Measurements from ENCODE around the gene ZBTB49. TPM values are rescaled to one million over a fixed set of nuclear protein-coding genes. Genes with fewer than 3 reads are reported as not detected.

ZBTB49 gene
- total RNA-seq, 2 donors from 2014 or later, result 6.4 to 8.2 TPM

DNA sequence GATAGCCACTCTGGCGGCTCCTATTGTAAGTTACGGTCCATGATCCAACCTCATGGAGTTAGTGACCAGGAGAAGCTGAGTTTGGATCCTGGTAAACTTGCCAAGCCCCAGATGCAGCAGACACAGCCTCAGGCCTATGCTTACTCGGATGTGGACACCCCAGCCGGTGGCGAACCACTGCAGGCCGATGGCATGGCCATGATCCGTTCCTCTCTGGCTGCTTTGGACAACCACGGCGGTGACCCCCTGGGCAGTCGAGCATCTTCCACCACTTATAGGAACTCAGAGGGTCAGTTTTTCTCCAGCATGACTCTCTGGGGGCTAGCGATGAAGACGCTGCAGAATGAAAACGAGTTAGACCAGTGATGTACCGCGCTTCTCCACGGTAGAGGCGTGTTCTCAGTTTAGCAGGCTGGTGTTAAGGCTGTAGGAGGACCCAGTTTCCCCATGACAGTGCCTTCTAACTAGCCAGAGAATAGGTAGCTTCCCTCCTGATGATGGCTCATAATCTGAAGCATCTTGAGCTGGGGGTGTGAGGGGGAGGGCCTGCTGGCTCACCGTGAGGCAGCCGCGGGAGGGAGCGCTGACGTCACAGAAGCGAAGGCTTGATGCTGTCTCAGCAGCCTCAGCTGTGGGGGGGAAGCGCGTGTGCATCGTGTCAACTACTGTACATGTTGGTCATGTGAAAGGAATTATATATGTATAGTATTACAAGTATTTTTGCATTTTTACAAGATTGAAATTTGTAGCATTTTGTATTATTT is 31.1 kb downstream of the ZBTB49 start:
- H3K4me3 Mint-ChIP-seq, result no peak overlapping the region
- no peak overlapping the region for H3K27ac Mint-ChIP-seq
- DNase-seq (no peak), ATAC-seq (replicated peaks in 1 of 2) (no peak)
- no peaks in the 10 kb centered on the region for H3K4me1 Mint-ChIP-seq (ENCODE audit: low read depth)
- no peaks in the 10 kb centered on the region for H3K36me3 Mint-ChIP-seq (ENCODE audit: insufficient read depth in 2 of 2)
- H3K9me3 Mint-ChIP-seq, result no peaks in the 10 kb centered on the region
- H3K27me3 Mint-ChIP-seq (ENCODE audit: low read depth), result no peaks in the 10 kb centered on the region

DNA sequence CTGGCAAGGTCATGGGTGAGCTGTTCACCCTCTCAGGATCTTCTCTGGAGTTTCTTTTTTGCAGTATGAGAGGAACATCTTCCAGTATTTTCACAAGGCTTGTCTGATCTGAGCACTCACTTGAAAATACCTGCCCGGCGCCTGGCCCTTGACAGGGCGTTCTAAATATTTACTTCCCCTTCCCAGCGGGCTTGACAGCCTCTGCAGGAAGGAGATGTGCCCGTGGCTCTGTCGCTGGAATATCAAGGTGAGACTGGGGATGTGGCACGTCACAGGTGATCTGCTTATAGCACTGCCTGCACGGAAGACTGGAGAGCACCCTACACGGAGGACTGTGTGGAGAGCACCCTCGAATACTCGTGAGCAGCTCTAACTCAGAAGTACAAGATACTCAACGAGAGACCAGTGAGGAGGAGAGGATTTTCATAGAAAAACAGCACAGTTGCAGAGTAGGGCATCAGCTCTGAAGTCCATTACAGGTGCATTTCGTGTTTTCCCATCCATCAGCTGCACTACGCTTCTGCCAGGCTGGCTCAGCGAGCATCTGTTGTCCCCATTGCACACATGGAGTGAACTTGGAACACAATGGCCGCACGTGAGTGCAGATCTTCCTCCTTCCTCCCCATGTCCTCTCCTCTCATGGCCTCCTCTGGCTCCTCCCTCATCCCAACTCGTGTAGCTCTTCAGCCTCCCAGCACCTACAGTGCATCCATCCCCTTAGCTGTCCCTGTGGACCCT is 32.1 kb downstream of the ZBTB49 start:
- H3K27ac Mint-ChIP-seq, result no peak overlapping the region
- no peak overlapping the region for H3K4me3 Mint-ChIP-seq
- DNase-seq (no peak), ATAC-seq (replicated peaks in 1 of 2) (no peak)
- no peaks in the 10 kb centered on the region for H3K36me3 Mint-ChIP-seq (ENCODE audit: insufficient read depth in 2 of 2)
- H3K9me3 Mint-ChIP-seq, result no peaks in the 10 kb centered on the region
- no peaks in the 10 kb centered on the region for H3K27me3 Mint-ChIP-seq (ENCODE audit: low read depth)
- no peaks in the 10 kb centered on the region for H3K4me1 Mint-ChIP-seq (ENCODE audit: low read depth)

DNA sequence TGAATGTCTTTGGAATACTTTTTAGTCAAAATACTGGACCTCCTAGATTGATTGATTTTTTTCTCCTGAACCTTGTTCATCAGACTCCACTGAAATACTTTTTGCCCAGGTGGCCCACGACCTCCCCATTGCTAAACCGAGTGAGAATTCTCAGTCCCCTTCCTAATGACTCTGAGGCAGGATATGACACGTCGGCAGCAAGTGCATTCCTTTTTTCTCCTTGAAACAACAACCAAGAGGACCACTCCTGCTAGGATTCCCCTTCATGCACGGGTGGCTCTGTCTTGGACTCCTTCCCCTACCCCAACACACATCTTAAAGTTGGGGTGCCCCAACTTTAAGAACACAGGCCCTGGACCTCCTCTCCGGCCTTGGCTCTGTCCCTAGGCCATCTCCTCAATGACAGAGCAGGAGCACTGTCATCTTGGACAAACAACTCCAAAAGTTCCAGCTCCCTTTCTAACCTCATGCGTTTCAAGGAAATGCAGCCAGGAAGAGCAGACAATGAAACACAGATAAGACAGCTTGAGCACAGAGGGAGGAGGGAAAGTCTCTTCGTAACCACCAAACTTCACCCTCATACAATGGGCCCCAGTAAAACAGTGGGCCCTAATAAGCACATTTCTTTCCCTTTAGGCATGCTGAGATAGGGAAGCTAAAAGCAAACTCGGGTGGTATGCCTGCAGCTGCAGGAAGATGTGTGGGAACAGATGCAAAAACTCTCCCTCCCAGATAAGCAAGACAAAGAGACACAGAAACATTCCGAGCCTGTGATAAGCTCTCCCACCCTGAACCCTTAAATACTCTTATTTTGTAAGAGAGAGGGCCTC is 33.9 kb downstream of the ZBTB49 start:
- Mint-ChIP-seq H3K9me3 (no peaks in the 10 kb centered on the region), H3K36me3 (ENCODE audit: insufficient read depth in 2 of 2) (no peaks in the 10 kb centered on the region), H3K27me3 (ENCODE audit: low read depth) (no peaks in the 10 kb centered on the region), H3K4me1 (ENCODE audit: low read depth) (no peaks in the 10 kb centered on the region), H3K27ac (no peak overlapping the region), H3K4me3 (no peak overlapping the region)
- DNase-seq (no peak), ATAC-seq (replicated peaks in 1 of 2) (no peak)

DNA sequence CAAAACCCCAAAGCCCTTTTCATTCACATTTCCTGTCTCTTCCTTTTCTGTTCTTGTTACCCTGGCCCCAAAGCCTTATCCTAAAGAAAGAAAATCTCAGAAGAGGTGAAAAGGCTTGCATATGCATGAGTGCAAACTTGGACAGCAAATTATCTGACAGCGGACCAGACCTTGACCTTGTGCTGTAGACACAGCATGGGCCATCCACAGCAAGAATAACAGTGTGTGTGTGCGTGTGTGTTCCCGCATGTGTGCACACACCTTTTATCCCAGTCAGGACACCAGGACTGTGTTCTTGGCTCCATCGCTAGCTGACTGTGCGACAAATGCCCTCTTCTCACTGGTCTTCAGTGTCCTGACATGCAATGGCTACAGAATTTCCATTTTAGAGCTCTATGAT is 35.3 kb downstream of the ZBTB49 start:
- ATAC-seq (replicated peaks in 1 of 2) (no peak), DNase-seq (no peak)
- Mint-ChIP-seq H3K27me3 (ENCODE audit: low read depth) (no peaks in the 10 kb centered on the region), H3K4me3 (no peak overlapping the region), H3K9me3 (no peaks in the 10 kb centered on the region), H3K27ac (no peak overlapping the region), H3K4me1 (ENCODE audit: low read depth) (no peaks in the 10 kb centered on the region), H3K36me3 (ENCODE audit: insufficient read depth in 2 of 2) (no peaks in the 10 kb centered on the region)

DNA sequence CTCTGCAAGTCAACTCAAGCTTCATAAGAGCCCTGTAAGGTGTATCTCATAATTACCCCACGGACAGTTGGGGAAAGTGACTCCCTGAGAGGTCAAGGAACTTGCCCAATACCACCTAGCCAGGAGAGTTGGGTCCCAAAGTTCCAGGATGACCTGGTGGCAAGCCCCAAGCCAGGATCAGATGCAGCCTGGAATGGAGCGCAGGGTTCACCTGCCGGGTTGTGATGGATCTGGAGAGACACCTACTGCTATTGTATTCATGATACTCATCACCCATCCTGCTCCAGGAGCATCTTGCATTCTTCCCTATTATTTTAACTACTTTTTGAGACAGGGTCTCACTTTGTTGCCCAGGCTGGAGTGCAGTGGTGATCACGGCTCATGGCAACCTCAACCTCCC is 36.1 kb downstream of the ZBTB49 start:
- ATAC-seq (replicated peaks in 1 of 2) (no peak), DNase-seq (no peak)
- no peaks in the 10 kb centered on the region for H3K4me1 Mint-ChIP-seq (ENCODE audit: low read depth)
- no peaks in the 10 kb centered on the region for H3K36me3 Mint-ChIP-seq (ENCODE audit: insufficient read depth in 2 of 2)
- H3K9me3 Mint-ChIP-seq, result no peaks in the 10 kb centered on the region
- no peak overlapping the region for H3K27ac Mint-ChIP-seq
- H3K4me3 Mint-ChIP-seq, result no peak overlapping the region
- no peaks in the 10 kb centered on the region for H3K27me3 Mint-ChIP-seq (ENCODE audit: low read depth)

DNA sequence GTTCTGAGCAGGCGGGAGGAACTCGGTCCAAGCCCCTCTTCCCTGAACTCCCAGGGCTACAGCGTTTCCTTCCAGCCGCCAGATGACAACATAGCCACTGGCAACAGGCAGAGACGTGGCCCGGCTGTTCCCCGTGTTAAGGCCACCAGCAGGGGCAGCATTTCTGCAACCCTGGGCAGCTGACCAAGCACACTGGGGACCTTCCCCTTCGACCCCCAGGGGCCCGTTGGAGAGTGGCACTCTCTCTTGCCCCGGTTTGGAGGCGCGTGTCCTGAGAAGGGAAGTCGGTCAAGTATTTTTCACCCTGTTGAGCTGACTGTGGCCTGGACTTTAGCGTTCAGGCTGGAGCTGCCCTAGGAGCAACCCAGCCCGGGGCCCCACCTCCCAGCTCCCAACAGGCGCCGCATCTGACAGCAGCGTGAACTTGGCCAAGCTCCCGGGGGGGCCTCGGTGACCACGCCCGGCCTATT is 37.6 kb downstream of the ZBTB49 start:
- no peak overlapping the region for H3K27ac Mint-ChIP-seq
- no peak overlapping the region for H3K4me3 Mint-ChIP-seq
- no peaks in the 10 kb centered on the region for H3K27me3 Mint-ChIP-seq (ENCODE audit: low read depth)
- no peaks in the 10 kb centered on the region for H3K9me3 Mint-ChIP-seq
- DNase-seq (no peak), ATAC-seq (replicated peaks in 1 of 2) (no peak)
- H3K4me1 Mint-ChIP-seq (ENCODE audit: low read depth), result no peaks in the 10 kb centered on the region
- no peaks in the 10 kb centered on the region for H3K36me3 Mint-ChIP-seq (ENCODE audit: insufficient read depth in 2 of 2)

DNA sequence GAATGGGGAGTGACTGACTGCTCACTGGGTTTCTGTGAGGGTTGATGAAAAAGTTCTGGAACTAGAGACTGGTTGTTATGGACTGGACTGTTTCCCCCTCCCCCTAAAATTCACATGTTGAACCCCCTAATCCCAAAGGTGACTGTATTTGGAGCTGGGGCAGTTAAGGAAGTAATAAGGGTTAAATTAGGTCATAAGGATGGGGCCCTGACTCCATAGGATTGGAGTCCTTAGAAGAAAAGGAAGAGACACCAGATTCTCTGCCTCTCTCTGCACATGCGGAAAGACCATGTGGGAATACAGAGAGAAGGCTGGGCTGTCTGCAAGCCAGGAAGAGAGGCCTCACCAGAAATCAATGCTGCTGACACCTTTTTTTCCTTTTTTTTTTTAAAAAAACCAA is 38.2 kb downstream of the ZBTB49 start:
- no peak for DNase-seq
- H3K27me3 Mint-ChIP-seq (ENCODE audit: low read depth), result no peaks in the 10 kb centered on the region
- no peak overlapping the region for H3K27ac Mint-ChIP-seq
- no peaks in the 10 kb centered on the region for H3K4me1 Mint-ChIP-seq (ENCODE audit: low read depth)
- H3K36me3 Mint-ChIP-seq (ENCODE audit: insufficient read depth in 2 of 2), result no peaks in the 10 kb centered on the region
- ATAC-seq (replicated peaks in 1 of 2), result no peak
- H3K9me3 Mint-ChIP-seq, result no peaks in the 10 kb centered on the region
- no peak overlapping the region for H3K4me3 Mint-ChIP-seq

DNA sequence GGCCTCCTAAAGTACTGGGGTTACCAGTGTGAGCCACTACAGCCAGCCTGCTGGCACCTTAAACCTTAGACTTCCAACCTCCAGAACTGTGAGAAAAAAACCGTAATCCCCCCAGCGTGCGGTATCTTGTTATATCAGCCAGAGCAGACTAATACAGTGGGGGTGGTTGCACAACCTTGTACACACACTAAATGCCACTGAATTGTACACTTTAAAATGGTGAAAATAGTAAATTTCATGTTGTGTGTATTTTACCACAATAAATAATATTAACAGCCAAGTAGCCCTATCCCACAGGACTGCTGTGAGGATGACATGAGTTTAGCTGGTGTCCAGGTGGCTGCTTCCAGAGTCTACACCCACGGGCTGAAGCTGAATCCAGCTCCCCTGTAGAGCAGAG is 38.8 kb downstream of the ZBTB49 start:
- no peaks in the 10 kb centered on the region for H3K27me3 Mint-ChIP-seq (ENCODE audit: low read depth)
- ATAC-seq (replicated peaks in 1 of 2), result no peak
- no peaks in the 10 kb centered on the region for H3K9me3 Mint-ChIP-seq
- no peak for DNase-seq
- H3K4me3 Mint-ChIP-seq, result no peak overlapping the region
- no peak overlapping the region for H3K27ac Mint-ChIP-seq
- H3K4me1 Mint-ChIP-seq (ENCODE audit: low read depth), result no peaks in the 10 kb centered on the region
- no peaks in the 10 kb centered on the region for H3K36me3 Mint-ChIP-seq (ENCODE audit: insufficient read depth in 2 of 2)

DNA sequence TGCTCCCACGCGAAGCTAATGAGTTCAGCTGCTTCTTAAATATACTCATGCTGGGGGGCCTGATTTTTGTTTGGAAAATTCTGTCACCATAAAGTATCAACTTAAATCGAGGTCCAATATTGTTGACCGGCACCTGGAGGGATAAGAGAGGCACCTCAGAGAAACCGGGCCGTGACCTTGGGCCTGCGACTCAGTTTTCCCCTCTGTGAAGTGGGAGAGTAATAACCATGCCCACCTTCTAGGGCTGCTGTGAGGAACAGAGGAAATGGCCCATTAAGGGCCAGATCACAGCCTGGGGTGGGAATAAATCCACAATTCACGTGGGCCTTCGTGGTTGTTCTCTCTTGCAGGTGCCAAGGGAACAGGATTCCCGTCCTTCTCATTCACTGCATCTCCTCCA is 39.4 kb downstream of the ZBTB49 start:
- no peak overlapping the region for H3K4me3 Mint-ChIP-seq
- no peaks in the 10 kb centered on the region for H3K27me3 Mint-ChIP-seq (ENCODE audit: low read depth)
- H3K9me3 Mint-ChIP-seq, result no peaks in the 10 kb centered on the region
- peaks cover under 1% of the 10 kb centered on the region for H3K4me1 Mint-ChIP-seq (ENCODE audit: low read depth)
- H3K27ac Mint-ChIP-seq, result no peak overlapping the region
- DNase-seq (no peak), ATAC-seq (replicated peaks in 1 of 2) (no peak)
- H3K36me3 Mint-ChIP-seq (ENCODE audit: insufficient read depth in 2 of 2), result no peaks in the 10 kb centered on the region

DNA sequence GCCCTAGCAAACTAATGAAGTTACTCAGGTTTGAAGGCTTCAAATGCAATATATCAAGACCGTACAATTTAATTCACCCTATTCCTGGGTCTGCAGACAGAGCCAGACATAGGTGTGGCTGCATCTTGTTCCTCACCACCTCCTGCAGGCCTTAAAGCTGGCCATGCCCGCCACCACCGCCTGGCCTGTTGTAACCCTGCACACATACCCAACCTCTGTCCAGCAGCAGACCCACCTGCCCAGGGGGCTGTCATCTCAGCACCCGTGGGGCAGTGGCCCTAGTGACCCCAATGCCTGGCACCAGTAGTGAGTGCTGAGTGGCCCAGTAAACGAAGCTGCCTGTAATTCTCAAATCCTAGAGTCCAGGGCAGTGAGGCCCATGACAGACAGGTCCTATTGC is 40.7 kb downstream of the ZBTB49 start:
- Mint-ChIP-seq H3K36me3 (ENCODE audit: insufficient read depth in 2 of 2) (no peaks in the 10 kb centered on the region), H3K27ac (no peak overlapping the region), H3K27me3 (ENCODE audit: low read depth) (no peaks in the 10 kb centered on the region), H3K9me3 (no peaks in the 10 kb centered on the region), H3K4me3 (no peak overlapping the region), H3K4me1 (ENCODE audit: low read depth) (peaks cover 9% of the 10 kb centered on the region)
- no peak for ATAC-seq (replicated peaks in 1 of 2)
- no peak for DNase-seq

DNA sequence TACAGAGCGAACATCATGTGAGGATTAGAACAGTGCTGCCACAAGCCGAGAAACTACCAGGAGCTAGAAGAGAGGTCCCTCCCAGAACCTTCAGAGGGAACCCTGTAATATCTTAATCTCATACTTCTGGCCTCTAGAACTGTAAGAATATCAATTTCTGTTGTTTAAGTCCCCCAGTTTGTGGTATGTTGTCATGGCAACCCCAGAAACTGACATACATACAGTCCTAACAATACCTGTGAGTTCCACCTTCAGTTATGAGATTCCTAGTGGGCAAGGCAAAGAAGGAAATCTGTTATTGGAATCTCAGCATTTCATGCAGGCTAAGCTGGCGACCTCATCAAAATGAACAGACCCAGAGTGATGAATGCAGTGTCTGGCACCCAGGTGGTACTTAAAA is 42.5 kb downstream of the ZBTB49 start:
- H3K4me3 Mint-ChIP-seq, result no peak overlapping the region
- no peaks in the 10 kb centered on the region for H3K27me3 Mint-ChIP-seq (ENCODE audit: low read depth)
- H3K36me3 Mint-ChIP-seq (ENCODE audit: insufficient read depth in 2 of 2), result no peaks in the 10 kb centered on the region
- ATAC-seq (replicated peaks in 1 of 2), result no peak
- no peak overlapping the region for H3K27ac Mint-ChIP-seq
- peaks cover 9% of the 10 kb centered on the region for H3K4me1 Mint-ChIP-seq (ENCODE audit: low read depth)
- DNase-seq, result no peak
- no peaks in the 10 kb centered on the region for H3K9me3 Mint-ChIP-seq

DNA sequence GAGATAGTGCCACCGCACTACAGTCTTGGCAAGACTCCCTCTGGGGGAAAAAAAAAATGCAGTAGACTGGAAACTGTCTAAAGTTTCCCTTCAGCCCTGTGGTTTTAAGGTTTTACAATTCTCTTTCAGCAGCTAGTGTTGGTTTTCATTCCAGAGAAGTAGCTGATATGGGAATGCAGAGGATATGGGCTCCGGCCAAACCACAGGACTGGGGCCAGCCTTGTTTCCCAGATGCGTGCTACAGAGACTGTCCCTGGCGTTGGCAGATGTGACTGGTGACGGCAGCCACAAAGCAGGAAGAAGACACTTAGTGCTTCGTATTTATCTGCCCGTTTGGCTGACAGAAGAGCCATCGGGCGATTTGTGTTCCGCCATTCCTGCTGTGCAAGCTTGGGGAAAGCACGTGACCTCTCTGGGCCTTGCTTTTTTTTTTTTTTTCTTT is 43.2 kb downstream of the ZBTB49 start:
- Mint-ChIP-seq H3K27ac (no peak overlapping the region), H3K27me3 (ENCODE audit: low read depth) (no peaks in the 10 kb centered on the region), H3K36me3 (ENCODE audit: insufficient read depth in 2 of 2) (no peaks in the 10 kb centered on the region), H3K9me3 (no peaks in the 10 kb centered on the region), H3K4me3 (no peak overlapping the region), H3K4me1 (ENCODE audit: low read depth) (peaks cover 9% of the 10 kb centered on the region)
- ATAC-seq (replicated peaks in 1 of 2) (no peak), DNase-seq (no peak)

Data from activated T-cell treated with anti-CD3 and anti-CD28 coated beads, Interleukin-2, amount 50 U/mL, for 72 hours (primary cell).